ENCODE results near the gene RPRM.

The RPRM gene

DNA sequence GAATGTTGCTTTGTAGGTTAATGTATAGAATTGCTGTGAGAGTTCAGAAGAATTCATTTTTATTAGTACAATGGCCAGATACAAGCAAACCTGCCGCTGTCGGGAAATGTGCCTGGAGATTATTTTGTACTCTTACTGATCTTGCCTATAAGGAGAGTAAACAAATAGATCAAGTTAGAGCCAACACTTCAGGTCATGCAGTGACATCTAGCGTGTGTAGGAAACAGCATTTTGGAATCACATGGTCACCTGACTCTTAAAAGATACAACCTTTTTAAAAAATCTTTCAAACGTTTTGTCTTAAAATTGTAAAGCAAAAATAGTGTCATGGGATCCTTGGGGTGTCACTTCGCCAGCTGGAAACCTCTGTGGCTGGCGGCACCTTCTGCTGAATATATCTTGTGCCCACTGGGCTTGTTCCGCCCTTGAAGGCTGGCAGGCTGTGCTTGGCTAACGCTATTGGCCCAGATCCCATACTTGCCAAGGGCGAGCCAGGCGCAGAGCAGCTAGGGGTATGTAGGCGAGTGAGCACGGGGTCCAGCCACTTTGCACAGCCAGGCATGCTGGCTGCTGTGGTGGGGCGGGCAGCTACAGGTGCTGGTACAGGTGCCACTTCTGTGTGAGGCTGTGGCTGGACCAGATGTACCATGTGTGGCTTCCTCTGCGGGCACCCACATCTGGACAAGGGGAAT is 19.5 kb upstream of the RPRM start:
- H3K4me1 ChIP-seq (ENCODE audit: control extremely low read depth in 1 of 4, control insufficient read depth in 4 of 4, insufficient read depth in 4 of 4, low read length in 3 of 4) = no peaks in the 10 kb centered on the region
- CTCF ChIA-PET = no interaction called here
- POLR2A ChIA-PET = no interaction called here
- H3K36me3 ChIP-seq (ENCODE audit: control insufficient read depth in 4 of 4, insufficient read depth in 4 of 4, low read length in 3 of 4) = no peaks in the 10 kb centered on the region
- no peaks in the 10 kb centered on the region for H3K9me3 ChIP-seq (ENCODE audit: control extremely low read depth in 1 of 5, control insufficient read depth in 4 of 5, insufficient read depth in 2 of 5, low read depth in 1 of 5, low read length in 4 of 5)
- WGBS (ENCODE audit: insufficient coverage) = 94% methylated on average over 13 of the region's 14 CpGs
- DNase-seq = no peak
- no peak overlapping the region for H3K4me3 ChIP-seq (ENCODE audit: control insufficient read depth in 1 of 7, extremely low read depth in 1 of 7, insufficient read depth in 4 of 7, low read depth in 2 of 7, low read length in 6 of 7)
- H3K27me3 ChIP-seq (replicated peaks in 2 of 5; ENCODE audit: control insufficient read depth in 4 of 5, insufficient read depth in 5 of 5, low read length in 4 of 5) = peaks cover 0 to 2% (median 0%) of the 10 kb centered on the region in 5 experiments
- H3K27ac ChIP-seq (ENCODE audit: insufficient read depth in 1 of 2, low read depth in 1 of 2, low read length in 2 of 2, poor library complexity in 1 of 2, severe bottlenecking in 2 of 2) = no peak overlapping the region

DNA sequence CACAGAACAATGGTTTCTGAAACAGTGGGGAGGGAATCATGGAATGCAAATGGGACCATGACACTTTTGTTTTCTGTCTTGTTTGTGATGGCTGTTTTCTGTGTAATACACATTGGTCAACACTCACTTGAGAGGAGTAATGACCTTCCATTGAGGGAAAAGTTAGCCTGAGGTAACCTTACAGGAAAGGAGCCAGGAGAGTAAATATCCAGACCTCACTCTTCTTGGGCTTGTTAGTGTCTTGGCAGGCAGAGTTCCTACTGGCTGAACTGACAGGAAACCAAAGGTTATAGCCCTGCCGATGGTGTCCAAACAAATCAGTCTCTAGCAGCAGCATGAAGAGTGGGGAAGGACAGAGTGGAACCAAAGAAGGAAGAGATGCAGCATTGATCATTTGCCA is 17.2 kb upstream of the RPRM start:
- WGBS (ENCODE audit: insufficient coverage) = 0% methylated on average over 1 of the region's 1 CpG
- peaks cover 0 to 2% (median 0%) of the 10 kb centered on the region in 5 experiments for H3K27me3 ChIP-seq (replicated peaks in 2 of 5; ENCODE audit: control insufficient read depth in 4 of 5, insufficient read depth in 5 of 5, low read length in 4 of 5)
- H3K4me1 ChIP-seq (ENCODE audit: control extremely low read depth in 1 of 4, control insufficient read depth in 4 of 4, insufficient read depth in 4 of 4, low read length in 3 of 4) = no peaks in the 10 kb centered on the region
- no peaks in the 10 kb centered on the region for H3K36me3 ChIP-seq (ENCODE audit: control insufficient read depth in 4 of 4, insufficient read depth in 4 of 4, low read length in 3 of 4)
- CTCF ChIA-PET = no interaction called here
- H3K9me3 ChIP-seq (ENCODE audit: control extremely low read depth in 1 of 5, control insufficient read depth in 4 of 5, insufficient read depth in 2 of 5, low read depth in 1 of 5, low read length in 4 of 5) = no peaks in the 10 kb centered on the region
- POLR2A ChIA-PET = no interaction called here
- no peak overlapping the region for H3K27ac ChIP-seq (ENCODE audit: insufficient read depth in 1 of 2, low read depth in 1 of 2, low read length in 2 of 2, poor library complexity in 1 of 2, severe bottlenecking in 2 of 2)
- no peak overlapping the region for H3K4me3 ChIP-seq (ENCODE audit: control insufficient read depth in 1 of 7, extremely low read depth in 1 of 7, insufficient read depth in 4 of 7, low read depth in 2 of 7, low read length in 6 of 7)
- no peak for DNase-seq

DNA sequence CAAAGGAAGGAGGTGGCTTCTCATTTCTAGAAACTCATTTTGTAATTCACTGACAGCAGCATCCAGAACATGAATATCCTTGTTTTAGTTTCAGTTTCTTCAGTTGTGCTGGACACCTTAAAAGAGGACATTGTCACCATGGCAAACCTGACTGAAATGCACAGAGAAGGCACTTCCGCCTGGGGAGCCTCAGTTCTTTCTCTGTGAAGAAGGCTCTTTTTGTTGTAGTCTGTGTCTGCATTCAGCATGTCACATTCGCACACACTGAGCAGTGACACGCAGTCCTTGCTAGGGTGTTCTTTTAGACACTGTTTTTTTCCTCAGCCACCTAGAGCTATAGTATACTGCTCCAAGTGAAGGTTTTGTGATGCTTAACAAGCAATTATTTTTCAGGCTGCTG is 9.5 kb upstream of the RPRM start:
- no peaks in the 10 kb centered on the region for H3K4me1 ChIP-seq (ENCODE audit: control extremely low read depth in 1 of 4, control insufficient read depth in 4 of 4, insufficient read depth in 4 of 4, low read length in 3 of 4)
- no peak for DNase-seq
- H3K36me3 ChIP-seq (ENCODE audit: control insufficient read depth in 4 of 4, insufficient read depth in 4 of 4, low read length in 3 of 4) = no peaks in the 10 kb centered on the region
- H3K27me3 ChIP-seq (replicated peaks in 2 of 5; ENCODE audit: control insufficient read depth in 4 of 5, insufficient read depth in 5 of 5, low read length in 4 of 5) = peaks cover 0 to 2% (median 0%) of the 10 kb centered on the region in 5 experiments
- POLR2A ChIA-PET = no interaction called here
- CTCF ChIA-PET = no interaction called here
- peak overlapping the region in 1 of 7 experiments; percentile 27 for H3K4me3 ChIP-seq (ENCODE audit: control insufficient read depth in 1 of 7, extremely low read depth in 1 of 7, insufficient read depth in 4 of 7, low read depth in 2 of 7, low read length in 6 of 7)
- 100% methylated on average over 3 of the region's 3 CpGs for WGBS (ENCODE audit: insufficient coverage)
- no peak overlapping the region for H3K27ac ChIP-seq (ENCODE audit: insufficient read depth in 1 of 2, low read depth in 1 of 2, low read length in 2 of 2, poor library complexity in 1 of 2, severe bottlenecking in 2 of 2)
- H3K9me3 ChIP-seq (ENCODE audit: control extremely low read depth in 1 of 5, control insufficient read depth in 4 of 5, insufficient read depth in 2 of 5, low read depth in 1 of 5, low read length in 4 of 5) = no peaks in the 10 kb centered on the region

DNA sequence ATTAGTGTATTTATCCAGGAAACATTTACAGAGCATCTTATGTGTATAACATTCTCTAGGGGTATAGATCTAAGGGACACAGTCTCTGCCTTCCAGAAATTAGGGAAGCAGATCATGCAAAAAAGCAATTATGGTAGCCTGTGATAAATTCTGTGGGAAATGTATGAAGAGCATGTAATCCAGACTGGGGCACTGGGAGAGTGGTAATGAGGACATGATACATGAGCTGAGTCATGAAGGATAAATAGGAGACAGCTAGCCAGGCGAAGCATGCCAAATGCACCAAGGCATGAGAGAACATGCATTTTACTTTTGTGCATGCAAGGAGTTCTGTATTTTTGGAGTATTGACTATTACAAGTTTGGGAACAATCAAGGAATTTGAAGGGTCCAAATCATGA is 8.9 kb upstream of the RPRM start:
- CTCF ChIA-PET = no interaction called here

DNA sequence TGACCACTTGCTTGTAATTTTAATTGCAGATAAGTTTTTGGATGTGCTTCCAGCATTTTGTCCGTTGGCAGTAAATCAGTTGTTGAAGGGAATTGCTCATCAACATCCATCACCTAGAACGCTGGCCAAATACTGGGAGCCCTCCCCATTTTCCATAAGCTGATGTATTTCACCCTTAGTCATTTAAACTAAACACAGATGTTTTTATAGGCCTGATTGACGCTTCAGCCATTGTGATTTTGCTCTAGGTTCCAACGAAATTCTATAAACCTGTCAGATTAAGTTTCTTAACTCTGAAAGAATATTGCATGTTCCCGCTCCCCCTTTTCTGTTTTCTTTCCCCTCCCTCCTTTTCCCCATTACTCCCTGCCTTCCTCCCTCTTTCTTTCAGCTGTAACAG is 1.0 kb upstream of the RPRM start:
- Histone ChIP-seq H3K9me3 (ENCODE audit: control extremely low read depth in 1 of 5, control insufficient read depth in 4 of 5, insufficient read depth in 2 of 5, low read depth in 1 of 5, low read length in 4 of 5) (no peaks in the 10 kb centered on the region), H3K27me3 (replicated peaks in 2 of 5; ENCODE audit: control insufficient read depth in 4 of 5, insufficient read depth in 5 of 5, low read length in 4 of 5) (peaks cover 25 to 54% (median 27%) of the 10 kb centered on the region in 5 experiments), H3K27ac (ENCODE audit: insufficient read depth in 1 of 2, low read depth in 1 of 2, low read length in 2 of 2, poor library complexity in 1 of 2, severe bottlenecking in 2 of 2) (no peak overlapping the region), H3K36me3 (ENCODE audit: control insufficient read depth in 4 of 4, insufficient read depth in 4 of 4, low read length in 3 of 4) (no peaks in the 10 kb centered on the region), H3K4me1 (ENCODE audit: control extremely low read depth in 1 of 4, control insufficient read depth in 4 of 4, insufficient read depth in 4 of 4, low read length in 3 of 4) (peaks cover 0 to 28% (median 18%) of the 10 kb centered on the region in 4 experiments), H3K4me3 (ENCODE audit: control insufficient read depth in 1 of 7, extremely low read depth in 1 of 7, insufficient read depth in 4 of 7, low read depth in 2 of 7, low read length in 6 of 7) (no peak overlapping the region)
- 84% methylated on average over 5 of the region's 5 CpGs for WGBS (ENCODE audit: insufficient coverage)
- ChIA-PET POLR2A (no interaction called here), CTCF (interaction anchor here (1.0 to 1.6 kb wide), 2 partner anchors 9 to 733 kb away, joined by 3 to 4 read pairs; no protein-coding TSS in a partner anchor)
- DNase-seq = no peak

More for the DNA sequence above, 8.9 kb upstream of the RPRM start:
- no peaks in the 10 kb centered on the region for H3K36me3 ChIP-seq (ENCODE audit: control insufficient read depth in 4 of 4, insufficient read depth in 4 of 4, low read length in 3 of 4)
- no peak for DNase-seq
- WGBS (ENCODE audit: insufficient coverage) = 100% methylated on average over 1 of the region's 1 CpG
- no peaks in the 10 kb centered on the region for H3K4me1 ChIP-seq (ENCODE audit: control extremely low read depth in 1 of 4, control insufficient read depth in 4 of 4, insufficient read depth in 4 of 4, low read length in 3 of 4)
- POLR2A ChIA-PET = no interaction called here
- no peaks in the 10 kb centered on the region for H3K9me3 ChIP-seq (ENCODE audit: control extremely low read depth in 1 of 5, control insufficient read depth in 4 of 5, insufficient read depth in 2 of 5, low read depth in 1 of 5, low read length in 4 of 5)
- H3K27me3 ChIP-seq (replicated peaks in 2 of 5; ENCODE audit: control insufficient read depth in 4 of 5, insufficient read depth in 5 of 5, low read length in 4 of 5) = peaks cover 0 to 2% (median 0%) of the 10 kb centered on the region in 5 experiments
- no peak overlapping the region for H3K4me3 ChIP-seq (ENCODE audit: control insufficient read depth in 1 of 7, extremely low read depth in 1 of 7, insufficient read depth in 4 of 7, low read depth in 2 of 7, low read length in 6 of 7)
- H3K27ac ChIP-seq (ENCODE audit: insufficient read depth in 1 of 2, low read depth in 1 of 2, low read length in 2 of 2, poor library complexity in 1 of 2, severe bottlenecking in 2 of 2) = no peak overlapping the region

DNA sequence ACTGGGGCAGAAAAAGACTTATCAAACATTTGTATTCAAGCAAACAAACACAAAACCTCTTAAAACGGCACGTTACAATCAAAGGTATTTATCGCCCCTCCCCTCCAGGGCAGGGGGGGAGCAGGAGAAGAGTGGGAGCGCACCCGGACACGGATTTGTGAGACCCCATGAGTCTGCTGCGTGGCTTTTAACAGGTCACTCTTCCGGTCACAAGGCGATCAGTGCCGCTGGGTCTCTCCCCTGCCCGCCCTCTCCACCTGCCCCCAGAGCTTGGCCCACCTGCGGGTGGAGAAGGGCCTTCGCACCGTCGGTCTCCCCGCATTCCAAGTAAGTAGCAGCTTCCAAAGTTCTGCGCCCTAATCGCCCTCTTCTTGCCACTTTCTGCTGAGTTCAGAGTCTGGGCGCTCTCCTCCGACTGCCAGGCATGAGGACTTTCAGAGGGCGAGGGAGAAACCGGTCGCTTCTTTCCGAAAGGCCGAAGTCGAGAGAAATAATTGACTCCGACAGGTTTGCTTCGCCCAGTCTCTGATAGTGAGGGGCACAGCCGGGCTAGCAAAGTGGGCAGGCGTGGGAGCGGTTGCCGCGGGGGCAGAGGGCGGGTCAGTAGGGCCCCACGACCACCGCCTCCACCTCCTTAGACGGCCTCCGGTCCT is 800 bp downstream of the RPRM start:
- peaks cover 0 to 28% (median 18%) of the 10 kb centered on the region in 4 experiments for H3K4me1 ChIP-seq (ENCODE audit: control extremely low read depth in 1 of 4, control insufficient read depth in 4 of 4, insufficient read depth in 4 of 4, low read length in 3 of 4)
- ChIA-PET CTCF (interaction anchor here (0.6 kb wide), 1 partner anchor 72 kb away, joined by 3 read pairs; no protein-coding TSS in a partner anchor), POLR2A (no interaction called here)
- peaks cover 30 to 67% (median 34%) of the 10 kb centered on the region in 5 experiments for H3K27me3 ChIP-seq (replicated peaks in 2 of 5; ENCODE audit: control insufficient read depth in 4 of 5, insufficient read depth in 5 of 5, low read length in 4 of 5)
- peak overlapping the region in 4 of 7 experiments; percentile 55 to 80 (median 66) for H3K4me3 ChIP-seq (ENCODE audit: control insufficient read depth in 1 of 7, extremely low read depth in 1 of 7, insufficient read depth in 4 of 7, low read depth in 2 of 7, low read length in 6 of 7)
- no peak overlapping the region for H3K27ac ChIP-seq (ENCODE audit: insufficient read depth in 1 of 2, low read depth in 1 of 2, low read length in 2 of 2, poor library complexity in 1 of 2, severe bottlenecking in 2 of 2)
- peak in 2 of 3 donors; percentile 30 to 38 for DNase-seq
- WGBS (ENCODE audit: insufficient coverage) = 4% methylated on average over 30 of the region's 38 CpGs
- H3K36me3 ChIP-seq (ENCODE audit: control insufficient read depth in 4 of 4, insufficient read depth in 4 of 4, low read length in 3 of 4) = no peaks in the 10 kb centered on the region
- no peaks in the 10 kb centered on the region for H3K9me3 ChIP-seq (ENCODE audit: control extremely low read depth in 1 of 5, control insufficient read depth in 4 of 5, insufficient read depth in 2 of 5, low read depth in 1 of 5, low read length in 4 of 5)
